GM11168 (cell line): ENCODE results near the gene ADPRHL1.

Source experiments
- in situ Hi-C: fragments of 300-500 bp; cut with MboI; formaldehyde crosslinking; loops from one replicate; pipeline ENCODE4 v1.12.0; 2022; ENCODE audit warnings: low sequenced_read_pairs; ENCODE audit not compliant: unreplicated experiment

Gene ADPRHL1

GRCh38 chr13:113452942-113453901 is at the start of gene ADPRHL1:
Gene ADPRHL1 (minus strand): TSS chr13:113453488. CDS start chr13:113453437, 51 bp downstream.
- in situ Hi-C loops: no loop called here

GRCh38 chr13:113502686-113503085 is 49.4 kb upstream of the ADPRHL1 start:
- in situ Hi-C loops: no loop called here

- in situ Hi-C loops: no loop called here
Measured at GRCh38 chr13:113500530-113501265, 47.4 kb upstream of the ADPRHL1 start.

- in situ Hi-C loops: no loop called here
Measured at GRCh38 chr13:113499936-113500335, 46.6 kb upstream of the ADPRHL1 start.

GRCh38 chr13:113498905-113499304 is 45.6 kb upstream of the ADPRHL1 start:
- in situ Hi-C loops: no loop called here

GRCh38 chr13:113497217-113497616 is 43.9 kb upstream of the ADPRHL1 start:
- in situ Hi-C loops: no loop called here

GRCh38 chr13:113495494-113496210 is 42.4 kb upstream of the ADPRHL1 start:
- in situ Hi-C loops: no loop called here

- in situ Hi-C loops: no loop called here
Measured at GRCh38 chr13:113493315-113493951, 40.1 kb upstream of the ADPRHL1 start.

- in situ Hi-C loops: no loop called here
Measured at GRCh38 chr13:113491982-113492381, 38.7 kb upstream of the ADPRHL1 start.

- in situ Hi-C loops: no loop called here
Measured at GRCh38 chr13:113491418-113491883, 38.2 kb upstream of the ADPRHL1 start.

- in situ Hi-C loops: no loop called here
Measured at GRCh38 chr13:113490496-113491417, 37.5 kb upstream of the ADPRHL1 start, which contains the start of gene DCUN1D2. Gene DCUN1D2 (minus strand): TSS chr13:113490711. CDS start chr13:113490669, 42 bp downstream.

GRCh38 chr13:113489549-113490495 is 36.5 kb upstream of the ADPRHL1 start:
- in situ Hi-C loops: no loop called here

GRCh38 chr13:113489171-113489548 is 35.9 kb upstream of the ADPRHL1 start:
- in situ Hi-C loops: no loop called here

GRCh38 chr13:113488283-113488682 is 35.0 kb upstream of the ADPRHL1 start:
- in situ Hi-C loops: no loop called here

- in situ Hi-C loops: no loop called here
Measured at GRCh38 chr13:113486698-113487097, 33.4 kb upstream of the ADPRHL1 start.

- in situ Hi-C loops: no loop called here
Measured at GRCh38 chr13:113485545-113485944, 32.3 kb upstream of the ADPRHL1 start.

- in situ Hi-C loops: no loop called here
Measured at GRCh38 chr13:113483504-113484293, 30.4 kb upstream of the ADPRHL1 start.
